H7 (cell line): Measurements from ENCODE around the gene STAB2. TPM values are rescaled to one million over a fixed set of nuclear protein-coding genes. Genes with fewer than 3 reads are reported as not detected.
A peak's percentile ranks its signal among the peaks of the same experiment; 100 is the strongest.

Source experiments
- DNase-seq: peaks from one replicate; pipeline ENCODE4 v3.0.0; 2012
- H3K27me3 ChIP-seq: 2 replicates; pipeline ENCODE4 v1.6.0; 2011; ENCODE audit warnings: mild to moderate bottlenecking, low read length; ENCODE audit not compliant: control insufficient read depth, insufficient read depth
- H3K36me3 ChIP-seq: replicated peaks from 2 replicates; pipeline ENCODE4 v1.5.1; 2011; ENCODE audit warnings: low read length; ENCODE audit not compliant: control insufficient read depth, insufficient read depth
- H3K4me3 ChIP-seq: 2 replicates; pipeline ENCODE4 v1.5.1; 2011; ENCODE audit warnings: low read depth, mild to moderate bottlenecking, control low read depth, low read length, moderate library complexity; ENCODE audit not compliant: insufficient read depth
- total RNA-seq: library from RNA; depleted of rRNA; stranded (reverse); fragments of >200 nt; shearing (Covaris generic); gene quantifications from 2 replicates; pipeline ENCODE4 v1.2.3, GENCODE V29; 2014

STAB2 gene
- total RNA-seq, 1 experiment from 2014 or later = not detected

- no peaks in the 10 kb centered on the region for H3K36me3 ChIP-seq
- H3K27me3 ChIP-seq = no peaks in the 10 kb centered on the region
- no peak overlapping the region for H3K4me3 ChIP-seq
- no peak for DNase-seq
Measured at GRCh38 chr12:103712216-103712615, 125.1 kb downstream of the STAB2 start.

- H3K36me3 ChIP-seq = no peaks in the 10 kb centered on the region
- no peaks in the 10 kb centered on the region for H3K27me3 ChIP-seq
- no peak overlapping the region for H3K4me3 ChIP-seq
- no peak for DNase-seq
Measured at GRCh38 chr12:103715494-103715893, 128.4 kb downstream of the STAB2 start.

- Histone ChIP-seq H3K27me3 (no peaks in the 10 kb centered on the region), H3K36me3 (no peaks in the 10 kb centered on the region), H3K4me3 (no peak overlapping the region)
- no peak for DNase-seq
Measured at GRCh38 chr12:103716517-103717196, 129.6 kb downstream of the STAB2 start.

GRCh38 chr12:103725398-103725797, 138.3 kb downstream of the STAB2 start:
- no peak for DNase-seq
- Histone ChIP-seq H3K4me3 (no peak overlapping the region), H3K27me3 (no peaks in the 10 kb centered on the region), H3K36me3 (no peaks in the 10 kb centered on the region)

GRCh38 chr12:103727638-103728037, 140.6 kb downstream of the STAB2 start:
- Histone ChIP-seq H3K4me3 (no peak overlapping the region), H3K36me3 (no peaks in the 10 kb centered on the region), H3K27me3 (no peaks in the 10 kb centered on the region)
- no peak for DNase-seq

GRCh38 chr12:103728323-103728722, 141.2 kb downstream of the STAB2 start:
- Histone ChIP-seq H3K27me3 (no peaks in the 10 kb centered on the region), H3K36me3 (no peaks in the 10 kb centered on the region), H3K4me3 (no peak overlapping the region)
- DNase-seq = no peak

- Histone ChIP-seq H3K27me3 (no peaks in the 10 kb centered on the region), H3K4me3 (no peak overlapping the region), H3K36me3 (no peaks in the 10 kb centered on the region)
- no peak for DNase-seq
Measured at GRCh38 chr12:103729499-103729898, 142.4 kb downstream of the STAB2 start.

- no peak overlapping the region for H3K4me3 ChIP-seq
- no peak for DNase-seq
Measured at GRCh38 chr12:103731539-103731938, 144.5 kb downstream of the STAB2 start.

GRCh38 chr12:103734863-103735262, 147.8 kb downstream of the STAB2 start:
- Histone ChIP-seq H3K27me3 (no peaks in the 10 kb centered on the region), H3K36me3 (no peaks in the 10 kb centered on the region), H3K4me3 (no peak overlapping the region)
- DNase-seq = no peak

More at GRCh38 chr12:103731539-103731938, 144.5 kb downstream of the STAB2 start:
- H3K27me3 ChIP-seq = no peaks in the 10 kb centered on the region
- no peaks in the 10 kb centered on the region for H3K36me3 ChIP-seq

GRCh38 chr12:103735291-103735690, 148.2 kb downstream of the STAB2 start:
- Histone ChIP-seq H3K27me3 (no peaks in the 10 kb centered on the region), H3K4me3 (no peak overlapping the region), H3K36me3 (no peaks in the 10 kb centered on the region)
- DNase-seq = no peak

GRCh38 chr12:103736572-103736971, 149.5 kb downstream of the STAB2 start:
- no peaks in the 10 kb centered on the region for H3K27me3 ChIP-seq
- no peak for DNase-seq
- no peak overlapping the region for H3K4me3 ChIP-seq
- H3K36me3 ChIP-seq = no peaks in the 10 kb centered on the region

- DNase-seq = no peak
- no peaks in the 10 kb centered on the region for H3K36me3 ChIP-seq
- no peaks in the 10 kb centered on the region for H3K27me3 ChIP-seq
- no peak overlapping the region for H3K4me3 ChIP-seq
Measured at GRCh38 chr12:103737881-103738280, 150.8 kb downstream of the STAB2 start.

GRCh38 chr12:103742349-103742932, 155.4 kb downstream of the STAB2 start:
- DNase-seq = no peak
- Histone ChIP-seq H3K27me3 (no peaks in the 10 kb centered on the region), H3K4me3 (no peak overlapping the region), H3K36me3 (no peaks in the 10 kb centered on the region)

GRCh38 chr12:103743788-103744187, 156.7 kb downstream of the STAB2 start:
- Histone ChIP-seq H3K36me3 (no peaks in the 10 kb centered on the region), H3K4me3 (no peak overlapping the region), H3K27me3 (no peaks in the 10 kb centered on the region)
- no peak for DNase-seq

GRCh38 chr12:103745962-103746361, 158.9 kb downstream of the STAB2 start:
- Histone ChIP-seq H3K27me3 (no peaks in the 10 kb centered on the region), H3K36me3 (no peaks in the 10 kb centered on the region), H3K4me3 (no peak overlapping the region)
- DNase-seq = peak; percentile 79
